GM12873 (cell line): ENCODE results near the gene CNTLN.

Experiments used
- CTCF ChIP-seq: IDR thresholded peaks from 2 replicates; pipeline ENCODE4 v1.5.1; 2012; ENCODE audit warnings: low read depth, mild to moderate bottlenecking, moderate library complexity, low read length, control low read depth; ENCODE audit not compliant: insufficient read depth; ENCODE audit errors: missing control alignments

CNTLN gene

GRCh38 chr9:17148324-17148723, 13.5 kb downstream of the CNTLN start:
- no peak for TF ChIP-seq CTCF

- TF ChIP-seq CTCF: no peak
These were observed 24.6 kb downstream of the CNTLN start for GRCh38 chr9:17159469-17159868.

- no peak for TF ChIP-seq CTCF
These were observed 25.5 kb downstream of the CNTLN start for GRCh38 chr9:17160327-17160726.

- no peak for TF ChIP-seq CTCF
These were observed 30.9 kb downstream of the CNTLN start for GRCh38 chr9:17165764-17166163.

GRCh38 chr9:17166346-17166745, 31.5 kb downstream of the CNTLN start:
- no peak for TF ChIP-seq CTCF

GRCh38 chr9:17171309-17172094, 36.7 kb downstream of the CNTLN start:
- TF ChIP-seq CTCF: no peak

GRCh38 chr9:17185481-17186029, 50.7 kb downstream of the CNTLN start:
- no peak for TF ChIP-seq CTCF
